GM12878 (cell line): ENCODE results near the gene PSPN. TPM values are rescaled to one million over a fixed set of nuclear protein-coding genes. Genes with fewer than 3 reads are reported as not detected.

Experiments
- ATAC-seq: fragments of 200-7000 bp; cut with Tn5 transposase; 3 replicates; pipeline ENCODE4 v1.9.1; 2020; ENCODE audit warnings: mild to moderate bottlenecking, moderate library complexity
- BruUV-seq: library from RNA; stranded (reverse); fragments of 400-500 nt; replicated peaks from 2 replicates; lab custom pipeline; 2021; lab: Mats Ljungman, UMichigan
- CTCF ChIA-PET: fragments of 300-600 bp; sonication (Branson Sonifier 250); formaldehyde crosslinking; extraction: SDS; loops from one replicate; lab custom pipeline; 2021; ENCODE audit warnings: inconsistent platforms; lab: Yijun Ruan, JAX
- POLR2A ChIA-PET: fragments of 350-600 bp; formaldehyde crosslinking; extraction: SDS; loops from one replicate; lab custom pipeline; 2021; ENCODE audit warnings: inconsistent platforms; lab: Charles Lee
- RAD21 ChIA-PET: fragments of 300-600 bp; sonication (Branson Sonifier 250); formaldehyde crosslinking; loops from one replicate; lab custom pipeline; 2023; ENCODE audit warnings: antibody characterized with exemption; ENCODE audit not compliant: unreplicated experiment; lab: Charles Lee
- SMC1A ChIA-PET: fragments of 300-600 bp; sonication (Branson Sonifier 250); formaldehyde crosslinking; loops from one replicate; lab custom pipeline; 2023; ENCODE audit not compliant: unreplicated experiment, uncharacterized antibody; lab: Charles Lee
- DNase-seq: peaks from one replicate; pipeline ENCODE4 v3.0.0-alpha.2; 2011; ENCODE audit warnings: low read depth, low spot score
- FAIRE-seq: peaks from 3 replicates; lab custom pipeline; 2011; peaks lifted over from hg19 to GRCh38; lab: Jason Lieb, UNC
- H2AFZ ChIP-seq: 2 replicates; pipeline ENCODE4 v1.6.0; 2011; ENCODE audit warnings: low read depth, low read length, control low read depth; ENCODE audit not compliant: control insufficient read depth
- H3K27ac ChIP-seq: 2 replicates; pipeline ENCODE4 v1.5.1; 2011; ENCODE audit warnings: control low read depth; ENCODE audit not compliant: control insufficient read depth, insufficient read depth
- H3K27me3 ChIP-seq, 2 experiments: replicated peaks in 1 of 2; 2 replicates each; pipeline versions ENCODE4 v1.6.0 to v1.6.1; 2011; ENCODE audit warnings: low read length in 1 of 2; ENCODE audit not compliant: control insufficient read depth in 2 of 2, insufficient read depth in 2 of 2
- H3K36me3 ChIP-seq, 2 experiments: 2 replicates each; pipeline ENCODE4 v1.5.1; 2011; ENCODE audit warnings: low read length in 1 of 2; ENCODE audit not compliant: control insufficient read depth in 2 of 2, insufficient read depth in 2 of 2
- H3K4me1 ChIP-seq: 2 replicates; pipeline ENCODE4 v1.6.1; 2011; ENCODE audit warnings: mild to moderate bottlenecking, low read length, moderate library complexity, mixed read lengths; ENCODE audit not compliant: control insufficient read depth, insufficient read depth
- H3K4me2 ChIP-seq: 2 replicates; pipeline ENCODE4 v1.6.0; 2011; ENCODE audit warnings: control low read depth; ENCODE audit not compliant: control insufficient read depth, insufficient read depth
- H3K4me3 ChIP-seq: fragments of 200-600 bp; sonication (generic); 2 replicates; pipeline ENCODE4 v1.5.1; 2016
- H3K79me2 ChIP-seq: 2 replicates; pipeline ENCODE4 v1.6.0; 2011; ENCODE audit warnings: low read length; ENCODE audit not compliant: control insufficient read depth, insufficient read depth
- H3K9ac ChIP-seq: 2 replicates; pipeline ENCODE4 v1.8.0; 2011; ENCODE audit warnings: low read length, control low read depth, mixed read lengths; ENCODE audit not compliant: control insufficient read depth, insufficient read depth
- H3K9me3 ChIP-seq: replicated peaks from 3 replicates; pipeline ENCODE4 v1.5.1; 2011; ENCODE audit warnings: mild to moderate bottlenecking, low read length; ENCODE audit not compliant: control insufficient read depth, insufficient read depth
- H4K20me1 ChIP-seq: 2 replicates; pipeline ENCODE4 v1.6.0; 2011; ENCODE audit not compliant: control insufficient read depth, insufficient read depth
- BCLAF1 ChIP-seq: fragments of 450-650 bp; IDR thresholded peaks from 2 replicates; pipeline ENCODE4 v1.6.1; 2017; ENCODE audit warnings: antibody characterized with exemption, mild to moderate bottlenecking, moderate library complexity
- BRCA1 ChIP-seq: IDR thresholded peaks from 2 replicates; pipeline ENCODE4 v1.6.1; 2011; ENCODE audit warnings: low read depth, low read length, improper control_type of control experiment
- ESRRA ChIP-seq: IDR thresholded peaks from 2 replicates; pipeline ENCODE4 v1.6.1; 2012; ENCODE audit warnings: mild to moderate bottlenecking, low read length, improper control_type of control experiment
- MEF2B ChIP-seq: fragments of 450-650 bp; IDR thresholded peaks from 2 replicates; pipeline ENCODE4 v1.6.1; 2018; ENCODE audit warnings: mild to moderate bottlenecking, moderate library complexity; ENCODE audit not compliant: partially characterized antibody, poor library complexity, severe bottlenecking
- NR2C1 ChIP-seq: fragments of 450-650 bp; IDR thresholded peaks from 2 replicates; pipeline ENCODE4 v1.6.1; 2017; ENCODE audit warnings: antibody characterized with exemption, mild to moderate bottlenecking, moderate library complexity
- TAF1 ChIP-seq: IDR thresholded peaks from 2 replicates; pipeline ENCODE4 v1.6.1; 2011; ENCODE audit warnings: mild to moderate bottlenecking, low read depth, low read length, borderline replicate concordance
- USF1 ChIP-seq: IDR thresholded peaks from 2 replicates; pipeline ENCODE4 v1.6.1; 2011; ENCODE audit warnings: borderline replicate concordance, low read depth, mild to moderate bottlenecking, moderate library complexity, mixed read lengths, low read length; ENCODE audit not compliant: insufficient read depth; ENCODE audit errors: extremely low read length
- YY1 ChIP-seq: IDR thresholded peaks from 2 replicates; pipeline ENCODE4 v1.6.1; 2011; ENCODE audit warnings: low read depth, mild to moderate bottlenecking, low read length
- WGBS: methylation state at CpG from one replicate; pipeline ENCODE4 v1.1.6; 2016; ENCODE audit warnings: low lambda C conversion rate; ENCODE audit not compliant: insufficient replicate concordance, insufficient coverage; ENCODE audit errors: missing lambda C conversion rate; 5-methylcytosine and 5-hydroxymethylcytosine counted together
- in situ Hi-C: fragments of 300-500 bp; cut with MboI; formaldehyde crosslinking; loops from 9 replicates; pipeline ENCODE4 v1.14.3; 2018; ENCODE audit warnings: mixed read lengths
- intact Hi-C: fragments of 100-400 bp; cut with micrococcal nuclease; formaldehyde crosslinking; loops from one replicate; pipeline ENCODE4 v1.14.2; 2022; ENCODE audit not compliant: unreplicated experiment
- polyA plus RNA-seq, 11 experiments: library from polyadenylated mRNA; depleted of rRNA in 4 of 11; unstranded in 6 of 11; stranded (reverse) in 5 of 11; fragments of >200 nt; fragmentation: Nextera tagmentation in 4 of 11; fragmentation: Illumina TruSeq in 1 of 11; extraction: Ambion mirVana in 4 of 11; extraction: Trizol in 1 of 11; gene quantifications; 1 replicate in 1 of 11; 2 replicates in 10 of 11; pipeline versions ENCODE4 v1.2.1 to v1.2.3, GENCODE V29; 2011 to 2016; ENCODE audit warnings: inconsistent platforms in 2 of 11, missing spikeins in 2 of 11, low read depth in 1 of 11
- total RNA-seq, 4 experiments: library from RNA; depleted of rRNA in 3 of 4; stranded (reverse); fragments of >200 nt in 3 of 4; fragmentation: Illumina TruSeq in 1 of 4; extraction: Trizol in 1 of 4; gene quantifications; 2 replicates each; pipeline versions ENCODE4 v1.2.1 to v1.2.3, GENCODE V29; 2013 to 2021

Gene PSPN
- total and polyA plus RNA-seq, 10 of the 15 experiments (the other 5 are each of a cell fraction or from before 2014, with no cell fraction given) = 0.27 to 1.2 (median 0.66) TPM

GRCh38 chr19:6343462-6343861, 32.3 kb downstream of the PSPN start:
- DNase-seq (no peak), FAIRE-seq (no peak)
- POLR2A ChIA-PET = no interaction called here
- Histone ChIP-seq H3K27ac (no peak overlapping the region), H3K79me2 (no peaks in the 10 kb centered on the region), H3K27me3 (no peaks in the 10 kb centered on the region), H3K4me3 (no peak overlapping the region), H3K9me3 (no peaks in the 10 kb centered on the region), H3K9ac (no peak overlapping the region), H4K20me1 (no peaks in the 10 kb centered on the region), H2AFZ (peak overlapping the region; percentile 15), H3K36me3 (no peaks in the 10 kb centered on the region), H3K4me1 (no peaks in the 10 kb centered on the region), H3K4me2 (no peak overlapping the region)
- BruUV-seq = no TSS peak
- in situ Hi-C loops = no loop called here
- SMC1A ChIA-PET = no interaction called here
- CTCF ChIA-PET = no interaction called here
- RAD21 ChIA-PET = no interaction called here
- intact Hi-C loops = no loop called here
- WGBS = 35% methylated on average over 1 of the region's 1 CpG
- TF ChIP-seq MEF2B = no peak
- no peak for TF ChIP-seq ESRRA
- TF ChIP-seq BRCA1 = no peak
- no peak for TF ChIP-seq TAF1
- TF ChIP-seq BCLAF1 = no peak
- TF ChIP-seq YY1 = no peak
- TF ChIP-seq USF1 = peak; percentile 37
- TF ChIP-seq NR2C1 = no peak
- TF ChIP-seq, all 136 proteins: peak for 1
- no peak for ATAC-seq
